Fibroblast of mammary gland (primary cell): ENCODE data around the gene TMEM86A.

Experiments used
- DNase-seq: peaks from one replicate; pipeline ENCODE4 v3.0.0-alpha.2; 2010; ENCODE audit warnings: low read depth
- H3K4me3 ChIP-seq: 2 replicates; pipeline ENCODE4 v1.5.1; 2011; ENCODE audit warnings: low read depth, mild to moderate bottlenecking, low read length, moderate library complexity; ENCODE audit not compliant: control insufficient read depth
- CTCF ChIP-seq: conservative IDR thresholded peaks from 2 replicates; pipeline ENCODE4 v1.5.1; 2011; ENCODE audit warnings: low read depth, low read length, inconsistent platforms; ENCODE audit not compliant: control insufficient read depth, insufficient read depth

TMEM86A gene

GRCh38 chr11:18700872-18701271 is 2.3 kb downstream of the TMEM86A start:
- TF ChIP-seq CTCF = no peak
- DNase-seq = no peak
- H3K4me3 ChIP-seq = no peak overlapping the region

- no peak for DNase-seq
- H3K4me3 ChIP-seq = no peak overlapping the region
- TF ChIP-seq CTCF = no peak
These were observed 3.1 kb downstream of the TMEM86A start for GRCh38 chr11:18701614-18702216.

- TF ChIP-seq CTCF = no peak
- H3K4me3 ChIP-seq = no peak overlapping the region
- DNase-seq = no peak
These were observed 4.6 kb downstream of the TMEM86A start for GRCh38 chr11:18703001-18703763.

GRCh38 chr11:18704045-18704645 is 5.6 kb downstream of the TMEM86A start:
- no peak for DNase-seq
- no peak for TF ChIP-seq CTCF
- no peak overlapping the region for H3K4me3 ChIP-seq

GRCh38 chr11:18704698-18705097 is 6.1 kb downstream of the TMEM86A start:
- H3K4me3 ChIP-seq = no peak overlapping the region
- no peak for DNase-seq
- no peak for TF ChIP-seq CTCF

GRCh38 chr11:18705651-18706281 is 7.2 kb downstream of the TMEM86A start:
- no peak for TF ChIP-seq CTCF
- no peak for DNase-seq
- peak overlapping the region; percentile 39 for H3K4me3 ChIP-seq
